SK-N-DZ (cell line): ENCODE measurements around the gene KIF17.
"Not testable (repeated sequence)": the region's sequence is repeated elsewhere in the genome, so short reads cannot be mapped to it uniquely, and the experiment has no call there.

Experiments used
- DNase-seq: peaks from one replicate; pipeline ENCODE4 v3.0.0-alpha.2; 2015; ENCODE audit warnings: low spot score

The KIF17 gene

DNA sequence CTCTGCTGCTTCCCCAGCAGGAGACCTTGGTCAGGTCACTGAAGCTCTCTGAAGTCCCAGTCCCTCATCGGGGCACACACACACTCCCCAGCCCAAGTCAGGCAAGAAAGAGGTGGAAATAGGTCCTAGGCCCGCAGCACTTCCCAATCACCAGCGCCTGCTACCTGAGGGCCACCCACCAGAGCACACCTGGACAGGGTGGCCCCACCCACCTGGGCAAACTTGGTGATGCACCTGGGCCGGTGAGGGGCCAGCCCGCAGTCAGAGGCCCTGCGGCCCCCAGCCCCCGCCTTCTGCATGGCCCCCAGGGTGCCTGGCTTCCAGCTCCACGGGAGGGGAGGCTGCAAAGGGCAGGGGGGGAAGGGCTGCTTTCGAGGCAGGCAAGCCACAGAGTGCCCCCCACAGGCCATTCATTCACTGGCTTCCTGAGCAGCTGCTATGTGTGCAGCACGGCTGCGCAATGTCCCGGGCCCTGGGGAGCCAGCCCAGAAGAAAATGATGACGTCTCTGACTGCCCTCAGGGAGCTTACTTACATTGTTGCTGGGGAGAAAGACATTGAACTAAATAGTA lies 10.0 kb upstream of the KIF17 start:
- no peak for DNase-seq

DNA sequence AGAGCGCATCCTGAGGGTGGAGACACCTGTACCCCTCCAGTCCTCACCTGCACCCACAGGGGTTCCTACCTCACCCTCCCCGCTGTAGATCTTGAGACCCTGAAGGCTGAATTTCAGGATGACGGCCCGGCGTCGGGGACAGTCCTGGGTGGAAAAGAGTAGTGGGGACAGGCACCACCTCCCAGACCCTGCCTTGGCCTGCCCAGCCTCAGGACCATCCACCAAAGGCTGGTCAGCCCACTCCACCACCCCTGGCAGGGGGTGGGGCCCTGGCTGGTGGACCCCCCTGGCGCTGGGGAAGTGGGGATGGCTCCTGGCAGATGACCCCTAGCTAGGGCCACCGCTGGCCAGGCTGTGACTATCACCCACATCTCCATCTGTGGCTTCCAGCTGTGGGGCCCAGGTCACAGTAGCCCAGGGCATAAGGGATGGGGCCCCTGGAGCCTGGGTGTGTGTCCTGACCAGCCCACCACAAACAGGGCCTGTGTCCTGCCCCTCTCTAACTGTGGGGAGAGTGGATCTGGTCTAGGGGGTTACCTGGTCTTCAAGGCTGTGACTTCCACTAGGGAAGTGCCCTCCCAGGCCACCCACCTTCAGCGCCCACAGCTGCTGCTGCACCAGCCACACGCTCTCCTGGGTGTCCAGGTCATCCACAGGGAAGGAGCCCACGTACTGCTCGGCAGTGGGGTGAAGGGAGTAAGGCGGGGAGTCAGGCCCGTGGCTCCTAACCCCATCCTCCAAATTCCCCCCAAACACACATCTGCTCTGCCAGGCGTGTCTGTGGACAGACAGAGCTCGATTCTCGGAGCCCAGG lies 9.3 kb upstream of the KIF17 start:
- DNase-seq: no peak

DNA sequence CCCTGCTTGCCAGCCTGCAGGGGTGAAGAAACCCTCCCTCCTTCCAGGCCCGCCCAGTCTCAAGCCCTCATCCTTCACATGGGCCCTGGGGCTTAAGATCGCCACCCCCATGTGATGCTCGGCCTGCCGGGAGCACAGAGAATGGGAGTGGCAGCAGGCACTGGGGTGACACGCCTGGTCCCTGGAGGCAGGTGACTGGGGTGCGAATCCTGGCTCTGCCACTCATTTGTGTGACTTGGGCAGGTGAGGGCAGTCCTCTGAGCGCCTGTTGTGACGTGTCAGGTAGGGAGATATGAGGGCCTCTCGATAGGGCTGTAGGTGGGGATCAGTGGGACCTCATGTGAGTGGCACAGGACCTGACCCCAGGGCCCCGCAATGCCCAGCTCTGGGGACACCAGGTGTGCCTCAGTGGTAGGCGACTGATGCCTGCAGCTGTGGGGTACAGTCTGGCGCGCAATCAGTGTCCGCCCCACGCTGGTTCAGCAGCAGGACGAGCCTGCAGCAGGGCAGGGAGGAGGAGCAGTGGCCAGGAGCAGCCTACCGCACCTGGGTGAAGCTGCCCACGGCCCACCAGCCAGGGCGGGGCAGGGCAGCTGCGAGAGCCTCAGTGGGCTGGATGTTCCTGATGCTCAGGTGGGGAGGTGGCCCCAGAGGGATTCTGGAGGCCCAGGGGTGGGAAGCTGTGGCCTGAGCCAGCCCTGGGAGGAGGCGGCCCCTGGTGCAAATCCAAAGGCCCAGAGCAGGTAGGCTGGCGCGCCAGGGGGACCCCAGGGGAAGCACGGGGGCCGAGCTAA lies 8.5 kb upstream of the KIF17 start:
- no peak for DNase-seq

GRCh38 chr1:20725189-20726117 lies 7.6 kb upstream of the KIF17 start:
- no peak for DNase-seq

- no peak for DNase-seq
These were observed 6.8 kb upstream of the KIF17 start for GRCh38 chr1:20724364-20725188.

DNA sequence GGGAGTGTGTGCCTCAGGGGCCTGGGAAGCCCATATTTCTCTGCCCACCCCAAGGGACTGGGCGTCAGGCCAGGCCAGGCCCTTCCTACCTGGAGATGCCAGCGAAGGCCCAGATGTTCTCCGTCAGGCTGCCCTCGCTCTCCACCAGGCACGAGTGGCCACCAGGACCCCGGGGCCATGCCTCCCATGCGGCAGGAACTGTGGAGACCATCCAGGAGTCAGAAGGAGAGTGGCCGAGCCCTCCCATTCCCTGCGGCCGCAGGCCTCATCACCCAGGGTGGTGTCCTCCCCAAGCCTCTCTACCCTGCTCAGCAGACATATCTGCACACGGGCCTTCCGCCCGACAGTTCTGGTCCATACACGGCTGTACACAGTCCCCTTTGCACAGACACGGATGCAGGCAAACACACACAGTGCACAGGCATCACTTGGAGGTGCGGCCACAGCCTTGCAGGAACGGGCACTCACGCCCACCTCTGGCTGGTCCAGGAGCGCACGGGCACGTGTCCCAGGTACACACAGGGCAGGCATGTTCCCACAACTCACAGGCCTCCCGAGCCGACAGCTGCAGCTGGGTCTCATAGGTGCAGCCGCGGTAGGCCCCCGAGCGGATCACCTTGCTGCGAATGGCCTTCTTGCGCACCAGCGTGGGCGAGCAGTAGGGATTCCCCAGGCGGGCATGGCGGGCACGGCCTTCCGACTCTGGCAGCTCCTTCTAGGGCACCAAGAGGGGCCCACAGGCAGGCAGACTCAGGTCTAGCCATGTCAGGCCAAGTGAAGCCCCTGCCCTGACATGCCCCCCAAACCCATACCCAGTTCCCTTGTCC lies 5.9 kb upstream of the KIF17 start:
- DNase-seq: no peak

DNA sequence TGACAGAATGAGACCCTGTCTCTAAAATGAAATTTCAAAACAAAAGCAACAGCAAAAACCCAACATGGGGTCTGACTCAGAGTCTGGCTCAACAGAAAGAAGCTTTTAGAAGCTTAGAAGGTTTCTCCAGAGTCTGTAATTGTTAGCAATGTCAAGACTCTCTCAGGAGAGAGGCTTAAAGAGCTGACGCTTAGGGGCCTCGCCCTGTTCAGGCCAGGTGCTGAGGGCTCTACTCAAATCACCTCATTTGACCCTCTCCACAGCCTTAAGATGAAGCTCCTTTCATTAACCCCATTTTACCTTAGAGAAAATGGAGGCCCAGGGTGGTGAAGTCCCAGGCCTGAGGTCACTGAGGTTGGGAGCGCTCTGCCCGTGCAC lies 5.3 kb upstream of the KIF17 start:
- no peak for DNase-seq

DNA sequence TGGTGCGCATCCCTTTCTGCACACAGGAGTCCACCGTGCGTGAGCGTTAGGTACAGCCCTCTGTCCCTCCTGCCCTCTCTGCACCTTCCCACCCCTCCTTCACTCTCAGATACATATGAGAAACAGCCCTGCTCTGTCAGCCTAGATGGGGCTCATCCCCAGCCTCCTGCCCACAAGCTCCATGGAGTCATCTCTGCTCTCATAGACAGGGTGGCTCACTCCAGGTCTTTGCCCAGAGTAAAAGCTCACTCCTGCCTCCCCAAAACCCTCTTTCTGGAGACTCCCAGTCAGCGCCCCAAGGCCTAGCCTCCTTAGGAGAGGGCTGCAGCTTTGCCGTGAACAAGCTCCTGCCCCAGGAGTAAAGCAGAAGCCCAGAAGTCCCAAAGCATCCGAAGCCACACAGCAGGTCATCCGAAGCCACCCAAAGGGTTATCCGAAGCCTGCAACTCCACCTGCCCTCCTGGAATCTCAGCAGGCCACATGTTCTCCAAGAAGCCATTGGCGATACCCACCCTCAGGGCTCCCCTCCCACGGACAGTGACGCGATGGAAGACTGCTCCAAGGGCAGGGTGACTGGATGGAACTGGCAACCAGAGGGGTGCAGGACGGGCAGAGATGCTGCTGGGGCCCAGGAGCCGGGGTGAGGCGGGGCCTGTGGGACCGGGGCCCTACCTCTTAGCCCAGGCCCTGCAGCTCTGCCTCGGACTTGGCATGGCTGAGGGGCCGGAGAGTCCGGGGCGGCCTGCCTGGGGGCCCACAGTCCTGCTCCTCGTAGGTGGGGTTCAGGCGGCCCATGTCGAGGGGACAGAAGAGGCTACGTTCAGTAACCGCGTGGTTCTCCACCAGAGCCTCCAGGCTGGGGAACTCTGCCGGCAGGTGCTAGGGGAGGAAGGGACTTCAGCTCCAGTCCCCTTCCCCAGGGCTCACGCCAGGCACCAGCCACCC lies 3.6 kb upstream of the KIF17 start:
- no peak for DNase-seq

GRCh38 chr1:20720631-20721091 lies 2.9 kb upstream of the KIF17 start:
- no peak for DNase-seq

GRCh38 chr1:20719871-20720620 lies 2.2 kb upstream of the KIF17 start:
- DNase-seq: no peak

DNA sequence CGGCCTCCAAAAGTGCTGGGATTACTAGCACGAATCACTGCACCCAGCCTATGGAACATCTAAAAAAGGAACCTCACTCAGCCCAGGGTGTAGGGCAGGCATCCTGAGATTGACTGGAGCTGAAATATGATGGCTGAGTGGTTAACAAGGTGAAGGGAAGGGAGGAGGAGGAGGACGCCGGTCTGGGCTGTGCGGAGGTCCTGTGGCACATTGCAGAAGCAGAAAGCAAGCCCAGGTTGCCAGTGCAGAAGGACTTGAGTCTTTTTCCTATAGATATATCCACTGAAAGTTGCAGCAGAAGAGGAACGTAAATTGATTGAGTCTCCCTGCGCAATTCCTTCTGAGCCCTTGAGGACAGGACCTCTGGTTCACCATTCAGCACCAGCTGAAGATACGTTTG lies 1.5 kb upstream of the KIF17 start:
- DNase-seq: no peak

DNA sequence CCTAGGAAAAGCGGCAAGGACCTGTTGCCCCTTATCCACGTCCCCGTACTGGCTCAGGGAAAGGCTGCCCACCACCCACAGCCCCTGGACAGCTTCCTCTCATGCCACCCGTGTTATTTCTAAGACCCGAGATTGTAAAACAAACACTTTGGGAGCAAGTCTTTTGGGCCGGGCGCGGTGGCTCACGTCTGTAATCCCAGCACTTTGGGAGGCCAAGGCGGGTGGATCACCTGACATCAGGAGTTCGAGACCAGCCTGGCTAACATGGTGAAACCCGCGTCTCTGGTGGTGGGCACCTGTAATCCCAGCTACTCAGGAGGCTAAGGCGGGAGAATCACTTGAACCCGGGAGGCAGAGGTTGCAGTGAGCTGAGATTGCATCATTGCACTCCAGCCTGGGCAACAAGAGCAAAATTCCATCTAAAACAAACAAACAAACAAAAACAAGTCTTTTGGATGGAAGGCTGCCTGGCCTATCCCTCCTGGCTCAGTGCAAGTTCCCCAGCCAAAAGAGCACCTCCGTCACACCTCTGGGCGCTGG lies 606 bp upstream of the KIF17 start:
- DNase-seq: not testable (repeated sequence)

- no peak for DNase-seq
These were observed 1.6 kb downstream of the KIF17 start for GRCh38 chr1:20716232-20716631.

DNA sequence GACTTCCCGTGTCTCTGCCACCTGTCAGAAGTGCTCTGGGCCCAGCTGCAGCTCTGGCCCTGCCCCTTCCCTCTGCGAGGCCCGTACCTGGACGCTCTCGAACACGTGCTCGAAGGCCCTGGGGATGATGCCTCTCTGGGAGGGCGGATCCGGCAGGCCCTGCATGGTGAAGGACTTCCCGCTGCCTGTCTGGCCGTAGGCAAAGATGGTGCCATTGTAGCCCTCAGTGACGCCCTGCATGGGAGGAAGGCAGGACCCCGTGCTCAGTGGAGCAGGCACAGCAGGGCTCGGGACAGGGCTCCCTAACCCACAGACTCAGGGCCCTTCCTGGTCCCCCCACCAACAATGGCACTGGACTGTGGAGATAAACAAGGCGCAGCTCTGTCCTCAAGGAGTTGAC lies 2.4 kb downstream of the KIF17 start:
- no peak for DNase-seq

DNA sequence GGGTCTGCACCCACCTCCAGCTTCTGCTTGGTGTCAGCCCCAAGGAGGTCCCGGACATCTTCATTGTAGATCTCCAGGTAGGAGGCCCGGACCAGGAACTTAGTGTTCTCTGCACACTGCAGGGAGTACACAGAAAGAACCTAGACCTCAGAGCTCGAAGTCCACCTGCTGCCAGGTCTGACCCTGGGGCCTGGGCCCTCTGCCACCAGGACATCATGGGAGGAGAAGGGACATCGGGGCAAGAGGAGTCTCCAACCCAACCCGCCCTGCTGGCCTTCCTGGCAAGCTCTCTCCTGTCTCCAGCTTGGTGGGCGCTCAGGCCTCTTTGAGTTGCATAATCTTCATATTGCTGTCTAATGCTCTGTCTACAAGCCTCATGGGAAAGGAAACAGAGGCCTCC lies 4.4 kb downstream of the KIF17 start:
- no peak for DNase-seq

GRCh38 chr1:20712215-20712577 lies 5.6 kb downstream of the KIF17 start:
- DNase-seq: no peak
